ENCODE data around the gene MET.

GRCh38 chr7:116811768-116812167 lies 139.8 kb downstream of the MET start:
- TF ChIP-seq EZH2 (IDR thresholded peaks at IDR 0.05) (no peak), POLR2A (IDR thresholded peaks at IDR 0.05; ENCODE audit: borderline replicate concordance, extremely low read depth, insufficient read depth, insufficient read length) (no peak), SP1 (IDR thresholded peaks at IDR 0.05; ENCODE audit: low read depth) (no peak), YY1 (IDR thresholded peaks at IDR 0.05; ENCODE audit: extremely low read depth, insufficient replicate concordance, low read depth, low read length) (no peak), CTCF (IDR thresholded peaks at IDR 0.05 in 2 of 3, conservative IDR thresholded peaks at IDR 0.05 in 1 of 3; ENCODE audit: borderline replicate concordance in 1 of 3, insufficient read depth in 1 of 3, low read depth in 2 of 3, low read length in 2 of 3) (no peak), ZFX (IDR thresholded peaks at IDR 0.05) (no peak), EZH2phosphoT487 (IDR thresholded peaks at IDR 0.05; ENCODE audit: borderline replicate concordance) (no peak), REST (IDR thresholded peaks at IDR 0.05; ENCODE audit: low read depth) (no peak), RAD21 (IDR thresholded peaks at IDR 0.05; ENCODE audit: low read depth) (no peak), SIN3A (IDR thresholded peaks at IDR 0.05; ENCODE audit: low read depth) (no peak), MAX (IDR thresholded peaks at IDR 0.05) (no peak), TCF7L2 (IDR thresholded peaks at IDR 0.05; ENCODE audit: borderline replicate concordance, extremely low read depth, insufficient read depth, insufficient read length) (no peak), ZNF274 (IDR thresholded peaks at IDR 0.05; ENCODE audit: low read depth, low read length) (no peak), SRF (IDR thresholded peaks at IDR 0.05; ENCODE audit: low read depth) (no peak)

Measured in HCT116 (cell line).